ENCODE results near the gene TRAK2. TPM values are rescaled to one million over a fixed set of nuclear protein-coding genes. Genes with fewer than 3 reads are reported as not detected.
"Not testable (repeated sequence)": the region's sequence is repeated elsewhere in the genome, so short reads cannot be mapped to it uniquely, and the experiment has no call there.

TRAK2 gene
- total RNA-seq, 2 donors from 2014 or later = 14.8 to 15.2 TPM

DNA sequence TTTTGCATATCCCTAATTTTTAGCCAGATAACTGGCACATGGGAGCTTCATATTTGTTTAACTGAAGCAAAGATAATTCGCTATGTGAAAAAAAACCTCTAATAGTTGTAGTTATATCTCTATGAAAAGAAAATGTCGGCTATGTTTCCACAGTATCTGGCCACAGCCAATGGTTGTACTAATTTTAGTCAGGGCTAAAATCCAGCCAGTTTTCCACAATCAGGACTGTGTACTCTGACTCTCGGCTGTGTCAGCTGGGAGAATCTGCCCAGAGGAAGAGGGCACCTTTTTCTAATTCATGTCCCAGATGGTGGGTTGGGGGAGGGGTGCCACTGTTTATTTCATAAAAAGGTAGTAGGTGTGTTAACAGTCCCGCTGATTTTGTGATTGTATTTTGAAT lies 39.0 kb upstream of the TRAK2 start:
- H3K4me1 ChIP-seq (ENCODE audit: control insufficient read depth, insufficient read depth, low read length) = no peaks in the 10 kb centered on the region
- H3K27me3 ChIP-seq (ENCODE audit: control insufficient read depth, insufficient read depth, low read length, poor library complexity, severe bottlenecking) = no peaks in the 10 kb centered on the region
- H3K9me3 ChIP-seq (ENCODE audit: control insufficient read depth, low read length) = no peaks in the 10 kb centered on the region
- no peak overlapping the region for H3K27ac ChIP-seq (ENCODE audit: low read depth, low read length)
- no peaks in the 10 kb centered on the region for H3K36me3 Mint-ChIP-seq (ENCODE audit: low read depth)
- no peaks in the 10 kb centered on the region for H3K9me3 Mint-ChIP-seq
- H3K27ac Mint-ChIP-seq = no peak overlapping the region
- no peak overlapping the region for H3K4me3 ChIP-seq (ENCODE audit: low read length)
- H3K36me3 ChIP-seq (ENCODE audit: control insufficient read depth, insufficient read depth, low read length) = no peaks in the 10 kb centered on the region
- TF ChIP-seq, protein P1, sequence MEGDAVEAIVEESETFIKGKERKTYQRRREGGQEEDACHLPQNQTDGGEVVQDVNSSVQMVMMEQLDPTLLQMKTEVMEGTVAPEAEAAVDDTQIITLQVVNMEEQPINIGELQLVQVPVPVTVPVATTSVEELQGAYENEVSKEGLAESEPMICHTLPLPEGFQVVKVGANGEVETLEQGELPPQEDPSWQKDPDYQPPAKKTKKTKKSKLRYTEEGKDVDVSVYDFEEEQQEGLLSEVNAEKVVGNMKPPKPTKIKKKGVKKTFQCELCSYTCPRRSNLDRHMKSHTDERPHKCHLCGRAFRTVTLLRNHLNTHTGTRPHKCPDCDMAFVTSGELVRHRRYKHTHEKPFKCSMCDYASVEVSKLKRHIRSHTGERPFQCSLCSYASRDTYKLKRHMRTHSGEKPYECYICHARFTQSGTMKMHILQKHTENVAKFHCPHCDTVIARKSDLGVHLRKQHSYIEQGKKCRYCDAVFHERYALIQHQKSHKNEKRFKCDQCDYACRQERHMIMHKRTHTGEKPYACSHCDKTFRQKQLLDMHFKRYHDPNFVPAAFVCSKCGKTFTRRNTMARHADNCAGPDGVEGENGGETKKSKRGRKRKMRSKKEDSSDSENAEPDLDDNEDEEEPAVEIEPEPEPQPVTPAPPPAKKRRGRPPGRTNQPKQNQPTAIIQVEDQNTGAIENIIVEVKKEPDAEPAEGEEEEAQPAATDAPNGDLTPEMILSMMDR (conservative IDR thresholded peaks at IDR 0.05) = no peak
- H3K4me3 Mint-ChIP-seq = no peak overlapping the region
- no peak for DNase-seq
- H3K4me1 Mint-ChIP-seq = no peaks in the 10 kb centered on the region
- H3K27me3 Mint-ChIP-seq (ENCODE audit: insufficient read depth) = no peaks in the 10 kb centered on the region
- no peak overlapping the region for H3K9ac ChIP-seq (ENCODE audit: extremely low read depth, low read length, poor library complexity, severe bottlenecking)
- 80 to 90% methylated on average over 1 to 4 of the region's 4 CpGs for WGBS, 2 experiments (ENCODE audit: insufficient coverage in 1 of 2, insufficient read length in 1 of 2)

DNA sequence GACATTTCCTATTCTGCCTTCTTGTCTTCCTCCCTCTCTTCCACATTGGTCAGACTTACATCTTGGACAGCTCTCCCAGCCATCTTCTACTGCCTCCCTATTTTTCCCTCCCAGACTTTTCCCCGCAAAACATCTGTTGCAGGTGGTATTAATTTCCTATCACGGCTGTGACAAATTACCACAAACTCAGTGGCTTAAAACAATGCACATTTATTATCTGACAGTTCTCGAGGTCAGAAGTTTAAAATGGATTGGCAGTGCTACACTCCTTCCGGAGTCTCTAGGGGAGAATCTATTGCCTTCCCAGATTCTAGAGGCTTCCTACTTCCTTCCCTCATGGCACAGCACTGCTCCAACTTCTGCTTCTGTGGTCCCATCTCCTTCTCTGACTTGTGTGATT lies 33.5 kb upstream of the TRAK2 start:
- no peak overlapping the region for H3K9ac ChIP-seq (ENCODE audit: extremely low read depth, low read length, poor library complexity, severe bottlenecking)
- H3K9me3 Mint-ChIP-seq = no peaks in the 10 kb centered on the region
- no peaks in the 10 kb centered on the region for H3K27me3 Mint-ChIP-seq (ENCODE audit: insufficient read depth)
- no peak overlapping the region for H3K27ac ChIP-seq (ENCODE audit: low read depth, low read length)
- TF ChIP-seq, protein P1 (conservative IDR thresholded peaks at IDR 0.05) = no peak
- H3K4me3 ChIP-seq (ENCODE audit: low read length) = no peak overlapping the region
- no peaks in the 10 kb centered on the region for H3K4me1 Mint-ChIP-seq
- H3K27me3 ChIP-seq (ENCODE audit: control insufficient read depth, insufficient read depth, low read length, poor library complexity, severe bottlenecking) = no peaks in the 10 kb centered on the region
- H3K36me3 ChIP-seq (ENCODE audit: control insufficient read depth, insufficient read depth, low read length) = peaks cover 4% of the 10 kb centered on the region
- H3K4me3 Mint-ChIP-seq = no peak overlapping the region
- DNase-seq = no peak
- peaks cover 11% of the 10 kb centered on the region for H3K36me3 Mint-ChIP-seq (ENCODE audit: low read depth)
- H3K27ac Mint-ChIP-seq = no peak overlapping the region
- no peaks in the 10 kb centered on the region for H3K4me1 ChIP-seq (ENCODE audit: control insufficient read depth, insufficient read depth, low read length)
- no peaks in the 10 kb centered on the region for H3K9me3 ChIP-seq (ENCODE audit: control insufficient read depth, low read length)
- WGBS, 2 experiments (ENCODE audit: insufficient coverage in 1 of 2, insufficient read length in 1 of 2) = 90 to 95% methylated on average over 4 of the region's 4 CpGs

- H3K9me3 Mint-ChIP-seq; H3K4me1 ChIP-seq (ENCODE audit: control insufficient read depth, insufficient read depth, low read length); H3K4me3 Mint-ChIP-seq; H3K9me3 ChIP-seq (ENCODE audit: control insufficient read depth, low read length); H3K27ac Mint-ChIP-seq; H3K4me3 ChIP-seq (ENCODE audit: low read length); DNase-seq; H3K9ac ChIP-seq (ENCODE audit: extremely low read depth, low read length, poor library complexity, severe bottlenecking); H3K27me3 Mint-ChIP-seq (ENCODE audit: insufficient read depth); H3K27ac ChIP-seq (ENCODE audit: low read depth, low read length); H3K4me1 Mint-ChIP-seq; H3K27me3 ChIP-seq (ENCODE audit: control insufficient read depth, insufficient read depth, low read length, poor library complexity, severe bottlenecking): not testable (repeated sequence)
- H3K36me3 Mint-ChIP-seq (ENCODE audit: low read depth) = peaks cover 11% of the 10 kb centered on the region
- whole genome bisulfite sequencing, 2 experiments (ENCODE audit: insufficient coverage in 1 of 2, insufficient read length in 1 of 2) = 85% methylated on average over 4 of the region's 4 CpGs; no CpG with 5 or more reads in 1 of the 2 experiments
- peaks cover 13% of the 10 kb centered on the region for H3K36me3 ChIP-seq (ENCODE audit: control insufficient read depth, insufficient read depth, low read length)
These were observed 32.5 kb upstream of the TRAK2 start for GRCh38 chr2:201483758-201484157.

DNA sequence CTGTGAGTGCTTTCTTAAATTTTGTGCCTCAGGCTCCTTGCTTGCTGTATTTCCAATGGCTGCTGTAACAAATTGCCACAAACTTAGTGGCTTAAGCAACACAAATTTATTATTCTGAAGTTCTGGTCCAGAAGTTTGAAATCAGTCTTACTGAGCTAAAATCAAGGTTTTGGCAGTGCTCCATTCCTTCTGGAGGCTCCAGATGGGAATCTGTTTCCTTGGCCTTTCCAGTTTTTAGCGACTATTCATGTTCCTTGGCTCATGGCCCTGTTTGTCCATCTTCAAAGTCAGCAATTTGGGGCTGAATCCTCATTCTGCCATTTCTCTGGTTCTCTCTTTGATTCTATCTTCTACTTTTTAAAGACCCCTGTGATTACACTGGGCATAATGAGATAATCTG lies 32.1 kb upstream of the TRAK2 start:
- no peak overlapping the region for H3K4me3 Mint-ChIP-seq
- Histone ChIP-seq H3K27me3 (ENCODE audit: control insufficient read depth, insufficient read depth, low read length, poor library complexity, severe bottlenecking) (no peaks in the 10 kb centered on the region), H3K27ac (ENCODE audit: low read depth, low read length) (no peak overlapping the region), H3K9me3 (ENCODE audit: control insufficient read depth, low read length) (no peaks in the 10 kb centered on the region), H3K4me1 (ENCODE audit: control insufficient read depth, insufficient read depth, low read length) (no peaks in the 10 kb centered on the region), H3K4me3 (ENCODE audit: low read length) (no peak overlapping the region), H3K9ac (ENCODE audit: extremely low read depth, low read length, poor library complexity, severe bottlenecking) (no peak overlapping the region), H3K36me3 (ENCODE audit: control insufficient read depth, insufficient read depth, low read length) (peaks cover 14% of the 10 kb centered on the region)
- H3K27ac Mint-ChIP-seq = no peak overlapping the region
- WGBS, 2 experiments (ENCODE audit: insufficient coverage in 1 of 2, insufficient read length in 1 of 2) = 54 to 86% methylated on average over 1 of the region's 1 CpG
- no peaks in the 10 kb centered on the region for H3K4me1 Mint-ChIP-seq
- DNase-seq = no peak
- H3K36me3 Mint-ChIP-seq (ENCODE audit: low read depth) = peaks cover 14% of the 10 kb centered on the region
- H3K27me3 Mint-ChIP-seq (ENCODE audit: insufficient read depth) = no peaks in the 10 kb centered on the region
- H3K9me3 Mint-ChIP-seq = no peaks in the 10 kb centered on the region
- TF ChIP-seq, protein P1 (conservative IDR thresholded peaks at IDR 0.05) = no peak
